Activated naive CD8-positive, alpha-beta T cell treated with anti-CD3 and anti-CD28 coated beads, Interleukin-2, amount 50 U/mL, for 24 hours (primary cell): ENCODE results near the gene FGF22.

ENCODE experiments used
- ATAC-seq: fragments of 150-1000 bp; cut with Tn5 transposase; one replicate; pipeline ENCODE4 v1.10.0; 2021
- DNase-seq: peaks from one replicate; pipeline ENCODE4 v3.0.0; 2021
- H3K27ac Mint-ChIP-seq: one replicate; pipeline ENCODE4 v1.8.0; 2021; ENCODE audit warnings: mild to moderate bottlenecking, mixed read lengths
- H3K27me3 Mint-ChIP-seq: one replicate; pipeline ENCODE4 v1.8.0; 2021; ENCODE audit warnings: mixed read lengths
- H3K36me3 Mint-ChIP-seq: one replicate; pipeline ENCODE4 v1.8.0; 2021; ENCODE audit warnings: low read depth, mixed read lengths
- H3K4me1 Mint-ChIP-seq: one replicate; pipeline ENCODE4 v1.8.0; 2021; ENCODE audit warnings: mixed read lengths
- H3K4me3 Mint-ChIP-seq: one replicate; pipeline ENCODE4 v1.8.0; 2021; ENCODE audit warnings: mild to moderate bottlenecking, moderate library complexity, mixed read lengths
- H3K9me3 Mint-ChIP-seq: one replicate; pipeline ENCODE4 v1.8.0; 2021; ENCODE audit warnings: mixed read lengths

The FGF22 gene

DNA sequence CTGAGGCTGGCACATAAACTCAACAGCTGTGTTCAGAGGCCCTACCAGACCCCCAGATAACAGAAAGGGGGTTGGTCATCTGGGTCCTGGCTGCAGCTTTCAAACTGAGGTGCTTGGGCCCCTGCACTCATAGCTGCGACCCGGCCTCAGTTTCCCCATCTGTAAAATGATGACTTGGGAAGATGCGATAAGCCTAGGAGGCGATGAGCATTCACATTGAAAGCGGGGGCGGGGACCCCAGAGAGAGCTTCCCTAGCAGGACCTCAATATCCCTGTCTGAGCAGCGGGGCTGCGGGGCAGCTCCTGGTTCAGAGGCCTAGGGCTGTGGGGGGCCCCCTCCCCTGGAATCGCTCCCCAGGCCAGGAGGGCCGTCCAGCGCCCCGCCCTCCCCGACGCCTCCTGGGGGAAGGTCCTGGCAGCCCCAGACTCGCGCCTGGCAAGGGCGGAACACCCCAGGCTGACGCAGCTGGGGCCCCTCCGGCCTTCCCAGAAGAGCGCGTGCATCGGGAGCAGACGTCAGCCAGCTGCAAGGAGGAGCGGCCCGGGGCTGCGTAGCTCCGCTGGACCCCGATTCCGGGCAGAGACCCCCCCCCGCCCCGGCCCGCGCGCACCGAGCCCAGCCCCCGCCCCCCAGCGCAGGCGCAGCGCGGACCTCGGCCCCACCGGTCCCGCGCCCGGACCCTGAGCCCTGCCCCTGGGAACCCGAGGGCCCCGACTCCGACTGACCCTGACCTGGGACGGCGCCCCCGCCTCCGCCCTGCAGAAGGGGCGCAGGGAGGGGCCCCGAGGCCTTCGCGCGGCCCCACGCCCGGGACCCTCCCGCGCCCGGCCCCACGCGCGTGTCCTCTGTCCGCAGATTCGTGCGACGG lies 40.0 kb downstream of the FGF22 start:
- Mint-ChIP-seq H3K27me3 (peaks cover 14% of the 10 kb centered on the region), H3K4me3 (peak overlapping the region; percentile 71), H3K9me3 (no peaks in the 10 kb centered on the region), H3K27ac (peak overlapping the region; percentile 94), H3K4me1 (peaks cover 11% of the 10 kb centered on the region), H3K36me3 (no peaks in the 10 kb centered on the region)
- ATAC-seq (peak; percentile 16), DNase-seq (peak; percentile 55)

- Mint-ChIP-seq H3K9me3 (no peaks in the 10 kb centered on the region), H3K36me3 (no peaks in the 10 kb centered on the region), H3K4me1 (peaks cover 6% of the 10 kb centered on the region), H3K27me3 (peaks cover 7% of the 10 kb centered on the region), H3K4me3 (peak overlapping the region; percentile 77), H3K27ac (peak overlapping the region; percentile 94)
- DNase-seq (peak; percentile 99), ATAC-seq (peak; percentile 78)
Observed at GRCh38 chr19:680287-681028, 40.8 kb downstream of the FGF22 start.

GRCh38 chr19:681029-682019 lies 41.6 kb downstream of the FGF22 start:
- no peaks in the 10 kb centered on the region for H3K36me3 Mint-ChIP-seq
- DNase-seq: peak; percentile 95
- H3K27ac Mint-ChIP-seq: peak overlapping the region; percentile 94
- H3K4me3 Mint-ChIP-seq: peak overlapping the region; percentile 77
- H3K4me1 Mint-ChIP-seq: peaks cover 5% of the 10 kb centered on the region
- ATAC-seq: no peak
- H3K9me3 Mint-ChIP-seq: no peaks in the 10 kb centered on the region
- peaks cover 5% of the 10 kb centered on the region for H3K27me3 Mint-ChIP-seq

DNA sequence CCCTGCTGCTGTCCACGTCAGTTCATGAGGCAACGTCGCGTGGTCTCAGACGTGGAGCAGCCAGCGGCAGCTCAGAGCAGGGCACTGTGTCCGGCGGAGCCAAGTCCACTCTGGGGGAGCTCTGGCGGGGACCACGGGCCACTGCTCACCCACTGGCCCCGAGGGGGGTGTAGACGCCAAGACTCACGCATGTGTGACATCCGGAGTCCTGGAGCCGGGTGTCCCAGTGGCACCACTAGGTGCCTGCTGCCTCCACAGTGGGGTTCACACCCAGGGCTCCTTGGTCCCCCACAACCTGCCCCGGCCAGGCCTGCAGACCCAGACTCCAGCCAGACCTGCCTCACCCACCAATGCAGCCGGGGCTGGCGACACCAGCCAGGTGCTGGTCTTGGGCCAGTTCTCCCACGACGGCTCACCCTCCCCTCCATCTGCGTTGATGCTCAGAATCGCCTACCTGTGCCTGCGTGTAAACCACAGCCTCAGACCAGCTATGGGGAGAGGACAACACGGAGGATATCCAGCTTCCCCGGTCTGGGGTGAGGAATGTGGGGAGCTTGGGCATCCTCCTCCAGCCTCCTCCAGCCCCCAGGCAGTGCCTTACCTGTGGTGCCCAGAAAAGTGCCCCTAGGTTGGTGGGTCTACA lies 43.1 kb downstream of the FGF22 start:
- no peak for ATAC-seq
- no peaks in the 10 kb centered on the region for H3K9me3 Mint-ChIP-seq
- no peak overlapping the region for H3K27ac Mint-ChIP-seq
- no peaks in the 10 kb centered on the region for H3K27me3 Mint-ChIP-seq
- no peaks in the 10 kb centered on the region for H3K36me3 Mint-ChIP-seq
- DNase-seq: no peak
- H3K4me1 Mint-ChIP-seq: peaks cover 5% of the 10 kb centered on the region
- H3K4me3 Mint-ChIP-seq: no peak overlapping the region

- Mint-ChIP-seq H3K36me3 (no peaks in the 10 kb centered on the region), H3K9me3 (no peaks in the 10 kb centered on the region), H3K4me1 (no peaks in the 10 kb centered on the region), H3K4me3 (no peak overlapping the region), H3K27ac (no peak overlapping the region), H3K27me3 (no peaks in the 10 kb centered on the region)
- ATAC-seq: no peak
- no peak for DNase-seq
Observed at GRCh38 chr19:685454-685931, 45.8 kb downstream of the FGF22 start.

DNA sequence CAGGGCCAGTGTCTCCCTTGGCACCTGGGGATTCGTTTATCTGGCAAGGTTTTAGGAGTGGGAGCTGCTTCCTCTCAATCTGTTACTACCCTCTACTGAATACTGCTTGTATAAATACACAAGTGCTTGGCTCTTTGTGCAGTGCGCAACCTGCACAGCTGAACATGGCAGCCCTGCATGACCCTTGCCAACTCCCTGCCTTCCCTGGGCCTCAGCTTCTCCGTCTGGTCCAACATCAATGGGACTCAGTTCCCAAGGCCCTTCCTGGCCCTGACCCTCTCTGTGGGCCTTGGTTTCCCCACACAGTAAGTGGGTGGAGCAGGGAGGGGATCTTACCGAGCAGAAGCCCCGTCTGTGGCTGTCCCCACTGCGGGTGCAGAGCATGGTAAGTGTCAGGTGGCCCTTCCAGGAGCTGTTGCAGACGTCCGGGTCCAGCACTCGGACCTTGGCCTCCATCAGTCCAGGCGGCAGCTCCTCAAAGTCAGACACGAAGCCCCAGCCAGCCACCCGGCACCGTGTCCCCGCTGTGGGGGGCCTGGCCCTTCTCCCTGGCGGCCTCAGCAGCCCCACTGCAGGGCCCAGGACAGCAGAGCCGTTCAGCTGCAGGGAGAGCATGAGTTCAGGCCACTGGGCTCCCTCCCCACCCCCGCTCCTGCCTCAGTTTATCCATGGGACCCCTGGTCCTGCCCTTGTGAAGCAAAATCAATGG lies 47.1 kb downstream of the FGF22 start:
- Mint-ChIP-seq H3K4me3 (no peak overlapping the region), H3K9me3 (no peaks in the 10 kb centered on the region), H3K27ac (no peak overlapping the region), H3K4me1 (no peaks in the 10 kb centered on the region), H3K36me3 (no peaks in the 10 kb centered on the region), H3K27me3 (no peaks in the 10 kb centered on the region)
- DNase-seq (no peak), ATAC-seq (no peak)

- Mint-ChIP-seq H3K4me1 (no peaks in the 10 kb centered on the region), H3K27ac (no peak overlapping the region), H3K27me3 (no peaks in the 10 kb centered on the region), H3K4me3 (no peak overlapping the region), H3K36me3 (no peaks in the 10 kb centered on the region), H3K9me3 (no peaks in the 10 kb centered on the region)
- DNase-seq (no peak), ATAC-seq (no peak)
Observed at GRCh38 chr19:687569-688166, 48.0 kb downstream of the FGF22 start.

- H3K4me1 Mint-ChIP-seq: no peaks in the 10 kb centered on the region
- no peak for ATAC-seq
- H3K4me3 Mint-ChIP-seq: no peak overlapping the region
- H3K27ac Mint-ChIP-seq: no peak overlapping the region
- H3K27me3 Mint-ChIP-seq: no peaks in the 10 kb centered on the region
- no peaks in the 10 kb centered on the region for H3K9me3 Mint-ChIP-seq
- H3K36me3 Mint-ChIP-seq: no peaks in the 10 kb centered on the region
- no peak for DNase-seq
Observed at GRCh38 chr19:688214-688613, 48.5 kb downstream of the FGF22 start.

DNA sequence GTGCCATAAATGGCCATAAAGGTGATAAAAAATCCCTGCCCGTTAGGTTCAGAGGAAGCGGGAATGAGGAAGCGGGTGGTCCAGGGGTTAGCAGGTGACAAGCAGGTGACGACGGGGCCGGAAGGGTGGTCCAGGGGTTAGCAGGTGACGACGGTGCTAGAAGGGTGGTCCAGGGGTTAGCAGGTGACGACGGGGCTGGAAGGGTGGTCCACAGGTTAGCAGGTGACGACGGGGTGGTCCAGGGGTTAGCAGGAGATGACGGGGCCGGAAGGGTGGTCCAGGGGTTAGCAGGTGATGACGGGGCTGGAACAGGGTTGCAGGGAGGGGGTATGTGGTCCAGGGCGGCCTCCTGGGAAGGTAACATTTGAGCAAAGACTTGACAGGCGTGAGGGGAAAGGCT lies 49.3 kb downstream of the FGF22 start:
- Mint-ChIP-seq H3K27me3 (no peaks in the 10 kb centered on the region), H3K4me3 (no peak overlapping the region), H3K36me3 (no peaks in the 10 kb centered on the region), H3K27ac (no peak overlapping the region), H3K4me1 (no peaks in the 10 kb centered on the region), H3K9me3 (no peaks in the 10 kb centered on the region)
- DNase-seq: no peak
- ATAC-seq: no peak

- no peak for DNase-seq
- Mint-ChIP-seq H3K9me3 (no peaks in the 10 kb centered on the region), H3K4me3 (no peak overlapping the region), H3K4me1 (no peaks in the 10 kb centered on the region), H3K27me3 (peaks cover 8% of the 10 kb centered on the region), H3K36me3 (no peaks in the 10 kb centered on the region), H3K27ac (no peak overlapping the region)
- ATAC-seq: no peak
Observed at GRCh38 chr19:690203-690602, 50.5 kb downstream of the FGF22 start.
